Endothelial cell (in vitro differentiated cells): ENCODE measurements around the gene MRPL36. TPM values are rescaled to one million over a fixed set of nuclear protein-coding genes. Genes with fewer than 3 reads are reported as not detected.

Experiments
- DNase-seq: peaks from one replicate; pipeline ENCODE4 v3.0.0; 2021; ENCODE audit warnings: low spot score
- H3K27ac Mint-ChIP-seq: one replicate; pipeline ENCODE4 v1.8.0; 2021; ENCODE audit warnings: mixed read lengths, inconsistent platforms; ENCODE audit not compliant: unreplicated experiment
- H3K27me3 Mint-ChIP-seq: one replicate; pipeline ENCODE4 v1.8.0; 2021; ENCODE audit warnings: mild to moderate bottlenecking, moderate library complexity, mixed read lengths, inconsistent platforms; ENCODE audit not compliant: unreplicated experiment
- H3K36me3 Mint-ChIP-seq: one replicate; pipeline ENCODE4 v1.8.0; 2021; ENCODE audit warnings: mild to moderate bottlenecking, low read depth, mixed read lengths, inconsistent platforms; ENCODE audit not compliant: unreplicated experiment
- H3K4me1 Mint-ChIP-seq: one replicate; pipeline ENCODE4 v1.8.0; 2021; ENCODE audit warnings: mild to moderate bottlenecking, mixed read lengths, inconsistent platforms; ENCODE audit not compliant: unreplicated experiment
- H3K4me3 Mint-ChIP-seq: one replicate; pipeline ENCODE4 v1.8.0; 2021; ENCODE audit warnings: mild to moderate bottlenecking, mixed read lengths, inconsistent platforms; ENCODE audit not compliant: unreplicated experiment
- H3K9me3 Mint-ChIP-seq: one replicate; pipeline ENCODE4 v1.8.0; 2021; ENCODE audit warnings: mixed read lengths, inconsistent platforms; ENCODE audit not compliant: unreplicated experiment
- CTCF ChIP-seq: fragments of 200-600 bp; sonication (generic); IDR thresholded peaks from one replicate; pipeline ENCODE4 v1.5.0; 2021; ENCODE audit warnings: antibody characterized with exemption; ENCODE audit not compliant: unreplicated experiment
- total RNA-seq: library from RNA; stranded (reverse); fragmentation: NEBNext Ultra II Directional; extraction: Animal tissue kit (Norgen Biotek cat#: 25700); gene quantifications from one replicate; pipeline ENCODE4 v1.2.1, GENCODE V29; 2021; ENCODE audit not compliant: unreplicated experiment

Gene MRPL36
- total RNA-seq, 1 donor from 2014 or later: 32.5 TPM

- H3K4me3 Mint-ChIP-seq: peak overlapping the region; percentile 37
Measured at GRCh38 chr5:1804001-1804690, 4.5 kb upstream of the MRPL36 start.

GRCh38 chr5:1803192-1803591 lies 3.6 kb upstream of the MRPL36 start:
- no peak for DNase-seq
- Mint-ChIP-seq H3K4me1 (peaks cover 11% of the 10 kb centered on the region), H3K36me3 (peaks cover 26% of the 10 kb centered on the region), H3K27ac (no peak overlapping the region), H3K27me3 (peaks cover 5% of the 10 kb centered on the region), H3K9me3 (no peaks in the 10 kb centered on the region), H3K4me3 (peak overlapping the region; percentile 38)
- TF ChIP-seq CTCF: no peak

More at GRCh38 chr5:1804001-1804690, 4.5 kb upstream of the MRPL36 start:
- TF ChIP-seq CTCF: no peak
- peaks cover 30% of the 10 kb centered on the region for H3K36me3 Mint-ChIP-seq
- peaks cover 9% of the 10 kb centered on the region for H3K4me1 Mint-ChIP-seq
- H3K27me3 Mint-ChIP-seq: peaks cover 1% of the 10 kb centered on the region
- no peak for DNase-seq
- no peak overlapping the region for H3K27ac Mint-ChIP-seq
- no peaks in the 10 kb centered on the region for H3K9me3 Mint-ChIP-seq

DNA sequence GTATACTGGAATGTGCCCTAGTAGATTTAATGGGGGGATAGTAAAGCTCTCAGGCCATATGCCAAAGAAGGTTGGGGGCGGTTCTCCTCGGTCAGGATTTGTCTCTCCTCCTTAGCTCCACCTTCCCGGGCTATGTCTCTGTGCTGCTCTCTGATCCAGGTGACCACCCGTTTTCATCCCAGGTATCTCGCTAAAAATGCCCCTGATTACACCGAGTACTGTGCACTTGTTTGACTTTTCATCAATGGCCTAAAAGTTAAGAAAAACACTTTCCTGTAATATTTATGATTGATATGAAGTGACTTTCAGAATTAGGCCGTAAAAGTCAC lies 2.3 kb upstream of the MRPL36 start:
- Mint-ChIP-seq H3K4me3 (peak overlapping the region; percentile 93), H3K4me1 (peaks cover 11% of the 10 kb centered on the region), H3K9me3 (no peaks in the 10 kb centered on the region), H3K27me3 (peaks cover 5% of the 10 kb centered on the region), H3K27ac (peak overlapping the region; percentile 76), H3K36me3 (peaks cover 21% of the 10 kb centered on the region)
- TF ChIP-seq CTCF: no peak
- DNase-seq: no peak

DNA sequence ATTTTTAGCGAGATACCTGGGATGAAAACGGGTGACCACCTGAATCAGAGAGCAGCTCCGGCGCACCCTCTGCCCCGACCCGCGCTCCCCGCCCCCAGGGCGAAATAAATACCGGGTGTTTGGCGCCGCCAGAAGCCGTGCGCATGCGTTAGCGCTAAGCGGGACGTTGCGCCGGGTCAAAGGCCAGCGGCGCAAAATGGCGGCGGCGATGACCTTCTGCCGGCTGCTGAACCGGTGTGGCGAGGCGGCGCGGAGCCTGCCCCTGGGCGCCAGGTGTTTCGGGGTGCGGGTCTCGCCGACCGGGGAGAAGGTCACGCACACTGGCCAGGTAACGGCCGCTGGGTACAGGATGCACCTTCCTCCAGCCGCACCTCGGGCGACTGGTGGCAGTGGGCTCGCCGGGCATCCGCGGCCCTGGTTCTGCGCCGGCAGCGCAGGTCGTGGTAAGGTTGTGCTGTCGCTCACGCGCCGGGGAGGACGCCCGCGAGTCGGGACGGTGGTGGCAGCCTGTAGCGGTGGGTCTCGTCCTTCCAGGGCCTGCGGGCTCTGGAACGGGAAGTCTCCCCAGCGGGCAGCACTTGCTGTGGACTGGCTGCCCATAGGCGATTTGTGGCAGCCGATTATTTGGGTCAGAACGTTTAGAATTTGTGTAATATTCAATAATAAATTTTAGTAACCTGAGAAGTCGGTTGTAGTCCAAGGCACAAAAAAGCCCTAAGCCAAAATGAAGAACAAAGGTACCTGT lies 1.8 kb upstream of the MRPL36 start, which contains the start of gene NDUFS6:
Gene NDUFS6, plus strand, starts transcription at position 186 of the 745 bp plus-strand sequence. Its CDS starts 11 bp downstream, at position 197.
- no peak for TF ChIP-seq CTCF
- Mint-ChIP-seq H3K27ac (peak within 1 kb of the TSS; percentile 76), H3K4me3 (peak within 1 kb of the TSS; percentile 93), H3K9me3 (no peaks in the 10 kb centered on the region), H3K36me3 (peaks cover 16% of the 10 kb centered on the region), H3K4me1 (peaks cover 11% of the 10 kb centered on the region), H3K27me3 (peaks cover 5% of the 10 kb centered on the region)
- peak; percentile 73 for DNase-seq
